ENCODE data around the gene KCNQ5.
A peak's percentile ranks its signal among the peaks of the same experiment; 100 is the strongest.

Gene KCNQ5

GRCh38 chr6:73054958-73055357, 433.1 kb downstream of the KCNQ5 start:
- no peaks in the 10 kb centered on the region for H3K4me1 Mint-ChIP-seq (ENCODE audit: low read depth)
- no peaks in the 10 kb centered on the region for H3K9me3 Mint-ChIP-seq
- H3K27ac Mint-ChIP-seq = no peak overlapping the region
- H3K36me3 Mint-ChIP-seq (ENCODE audit: low read depth) = no peaks in the 10 kb centered on the region
- no peak overlapping the region for H3K4me3 Mint-ChIP-seq
- H3K27me3 Mint-ChIP-seq = no peaks in the 10 kb centered on the region

DNA sequence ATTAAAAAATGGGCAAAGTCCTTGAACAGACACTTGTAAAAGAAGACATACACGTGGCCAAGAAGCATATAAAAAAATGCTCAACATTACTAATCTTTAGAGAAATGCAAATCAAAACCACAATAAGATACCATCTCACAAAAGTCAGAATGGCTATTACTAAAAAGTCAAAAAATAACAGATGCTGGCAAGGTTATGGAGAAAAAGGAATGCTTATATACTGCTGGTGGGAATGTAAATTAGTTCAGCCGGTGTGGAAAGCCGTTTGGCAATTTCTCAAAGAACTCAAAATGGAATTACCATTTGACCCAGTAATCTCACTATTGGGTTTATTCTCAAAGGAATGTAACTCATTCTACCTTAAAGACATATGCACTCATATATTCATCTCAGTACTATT, 436.9 kb downstream of the KCNQ5 start:
- Mint-ChIP-seq H3K27me3 (no peaks in the 10 kb centered on the region), H3K4me3 (no peak overlapping the region), H3K4me1 (ENCODE audit: low read depth) (no peaks in the 10 kb centered on the region), H3K27ac (no peak overlapping the region), H3K36me3 (ENCODE audit: low read depth) (no peaks in the 10 kb centered on the region), H3K9me3 (no peaks in the 10 kb centered on the region)

GRCh38 chr6:73062130-73062529, 440.3 kb downstream of the KCNQ5 start:
- Mint-ChIP-seq H3K9me3 (no peaks in the 10 kb centered on the region), H3K4me1 (ENCODE audit: low read depth) (no peaks in the 10 kb centered on the region), H3K36me3 (ENCODE audit: low read depth) (peaks cover 4% of the 10 kb centered on the region)

DNA sequence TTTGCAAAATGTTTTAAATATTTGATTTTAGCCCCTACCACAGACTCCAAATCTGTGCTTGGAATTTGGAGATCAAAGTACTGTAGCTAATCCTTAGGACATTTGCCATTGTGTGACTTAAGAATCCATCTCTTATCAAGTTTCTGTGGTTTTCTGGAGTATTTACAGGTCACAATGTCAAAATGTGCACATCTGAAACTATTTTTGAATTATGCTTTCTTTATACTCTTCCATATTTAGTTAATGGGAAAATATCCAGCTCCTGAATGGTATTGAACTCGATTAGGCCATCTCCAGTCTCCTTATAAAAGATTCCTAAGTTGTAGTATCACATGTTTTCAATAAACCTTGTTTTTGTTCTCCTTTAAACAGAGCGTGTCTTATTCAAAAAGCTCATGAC, 441.0 kb downstream of the KCNQ5 start:
- Mint-ChIP-seq H3K27me3 (no peaks in the 10 kb centered on the region), H3K4me1 (ENCODE audit: low read depth) (no peaks in the 10 kb centered on the region), H3K4me3 (no peak overlapping the region), H3K36me3 (ENCODE audit: low read depth) (peaks cover 4% of the 10 kb centered on the region), H3K9me3 (no peaks in the 10 kb centered on the region), H3K27ac (no peak overlapping the region)

More at GRCh38 chr6:73062130-73062529, 440.3 kb downstream of the KCNQ5 start:
- Mint-ChIP-seq H3K27ac (no peak overlapping the region), H3K27me3 (no peaks in the 10 kb centered on the region), H3K4me3 (no peak overlapping the region)

- Mint-ChIP-seq H3K36me3 (ENCODE audit: low read depth) (peaks cover 4% of the 10 kb centered on the region), H3K4me1 (ENCODE audit: low read depth) (no peaks in the 10 kb centered on the region), H3K27ac (no peak overlapping the region), H3K9me3 (no peaks in the 10 kb centered on the region), H3K27me3 (no peaks in the 10 kb centered on the region), H3K4me3 (no peak overlapping the region)
These were observed 442.4 kb downstream of the KCNQ5 start for GRCh38 chr6:73064266-73064665.

DNA sequence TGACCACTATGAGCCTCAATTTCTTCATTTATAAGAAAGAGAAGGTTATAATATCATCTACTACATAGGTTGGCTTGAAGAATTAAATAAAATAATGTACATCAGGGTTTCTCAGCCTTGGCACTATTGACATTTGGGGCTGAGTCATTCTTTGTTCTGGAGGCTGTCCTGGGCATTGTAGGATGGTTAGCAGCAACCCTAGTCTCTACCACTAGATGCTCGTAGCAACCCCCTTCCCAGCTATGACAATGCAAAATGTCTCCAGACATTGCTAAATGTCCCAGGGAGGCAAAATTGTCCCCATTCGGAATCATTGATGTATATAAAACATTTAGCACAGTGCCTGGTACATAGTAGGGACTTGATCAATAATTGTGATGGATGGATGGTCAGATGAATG, 451.4 kb downstream of the KCNQ5 start:
- H3K4me3 Mint-ChIP-seq = no peak overlapping the region
- no peaks in the 10 kb centered on the region for H3K36me3 Mint-ChIP-seq (ENCODE audit: low read depth)
- H3K27ac Mint-ChIP-seq = no peak overlapping the region
- no peaks in the 10 kb centered on the region for H3K4me1 Mint-ChIP-seq (ENCODE audit: low read depth)
- no peaks in the 10 kb centered on the region for H3K9me3 Mint-ChIP-seq
- H3K27me3 Mint-ChIP-seq = no peaks in the 10 kb centered on the region

- no peak overlapping the region for H3K4me3 Mint-ChIP-seq
- H3K27me3 Mint-ChIP-seq = no peaks in the 10 kb centered on the region
- H3K27ac Mint-ChIP-seq = no peak overlapping the region
- peaks cover 1% of the 10 kb centered on the region for H3K4me1 Mint-ChIP-seq (ENCODE audit: low read depth)
- no peaks in the 10 kb centered on the region for H3K36me3 Mint-ChIP-seq (ENCODE audit: low read depth)
- H3K9me3 Mint-ChIP-seq = no peaks in the 10 kb centered on the region
These were observed 452.3 kb downstream of the KCNQ5 start for GRCh38 chr6:73074175-73074574.

DNA sequence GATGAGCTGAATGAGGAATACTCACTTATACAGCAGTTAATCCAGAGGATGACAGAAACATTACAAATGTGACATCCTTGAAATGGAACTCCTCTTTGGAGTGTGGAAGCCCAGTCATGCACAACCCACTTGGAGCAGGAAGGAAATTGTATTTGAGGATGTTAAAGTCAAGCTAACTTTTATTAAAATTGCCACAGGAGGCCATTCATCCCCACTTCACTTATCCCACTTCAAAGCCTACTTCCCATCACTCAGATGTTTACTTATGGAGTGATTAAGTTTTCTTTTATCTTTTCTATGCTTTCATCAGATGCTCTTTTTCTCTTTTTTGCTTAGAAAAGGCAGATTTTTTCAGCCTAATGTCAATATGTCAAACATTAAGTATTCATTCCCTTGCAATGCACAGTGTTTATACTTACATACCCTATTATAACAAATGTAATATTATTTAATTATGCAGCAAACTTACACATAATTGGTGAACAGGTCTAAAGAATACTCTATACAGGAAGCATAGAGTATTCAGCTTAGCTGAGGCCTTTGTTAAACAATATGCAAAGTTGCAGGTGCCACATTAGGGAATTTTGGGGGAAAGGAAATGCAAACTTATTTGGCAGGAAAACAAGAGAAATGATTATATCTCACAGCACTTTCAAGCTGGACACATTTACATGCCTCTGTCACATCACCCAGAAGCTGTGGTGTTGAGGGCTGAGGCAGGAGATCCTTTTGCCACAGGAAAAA, 454.5 kb downstream of the KCNQ5 start:
- Mint-ChIP-seq H3K27me3 (no peaks in the 10 kb centered on the region), H3K4me1 (ENCODE audit: low read depth) (peaks cover 12% of the 10 kb centered on the region), H3K9me3 (no peaks in the 10 kb centered on the region), H3K36me3 (ENCODE audit: low read depth) (no peaks in the 10 kb centered on the region), H3K4me3 (no peak overlapping the region), H3K27ac (no peak overlapping the region)

DNA sequence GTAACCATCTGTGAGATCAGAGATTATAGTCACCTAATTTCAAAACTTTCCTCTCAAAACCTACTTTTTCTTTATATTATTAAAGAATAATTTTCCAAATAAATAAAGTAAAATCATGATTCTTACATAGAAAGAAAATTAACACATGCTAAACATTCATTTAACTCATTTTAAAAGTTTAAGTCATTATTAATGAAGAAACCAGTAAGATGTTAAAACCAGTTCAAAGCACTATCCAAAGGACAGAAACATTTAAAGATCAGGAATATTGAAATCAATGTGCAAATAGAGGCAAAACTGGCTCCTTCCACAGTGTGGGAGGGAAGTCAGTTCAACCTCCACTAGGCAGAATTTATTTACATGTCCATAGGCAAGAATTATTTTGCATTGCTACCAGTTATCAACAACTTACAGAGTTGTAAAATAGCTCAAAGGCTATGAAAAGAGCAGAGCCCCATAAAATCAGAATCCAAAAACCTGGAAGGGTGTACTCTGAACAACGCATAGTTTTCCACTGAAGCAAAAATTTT, 456.5 kb downstream of the KCNQ5 start:
- H3K4me3 Mint-ChIP-seq = no peak overlapping the region
- H3K9me3 Mint-ChIP-seq = no peaks in the 10 kb centered on the region
- peaks cover 12% of the 10 kb centered on the region for H3K4me1 Mint-ChIP-seq (ENCODE audit: low read depth)
- no peak overlapping the region for H3K27ac Mint-ChIP-seq
- no peaks in the 10 kb centered on the region for H3K27me3 Mint-ChIP-seq
- H3K36me3 Mint-ChIP-seq (ENCODE audit: low read depth) = no peaks in the 10 kb centered on the region

DNA sequence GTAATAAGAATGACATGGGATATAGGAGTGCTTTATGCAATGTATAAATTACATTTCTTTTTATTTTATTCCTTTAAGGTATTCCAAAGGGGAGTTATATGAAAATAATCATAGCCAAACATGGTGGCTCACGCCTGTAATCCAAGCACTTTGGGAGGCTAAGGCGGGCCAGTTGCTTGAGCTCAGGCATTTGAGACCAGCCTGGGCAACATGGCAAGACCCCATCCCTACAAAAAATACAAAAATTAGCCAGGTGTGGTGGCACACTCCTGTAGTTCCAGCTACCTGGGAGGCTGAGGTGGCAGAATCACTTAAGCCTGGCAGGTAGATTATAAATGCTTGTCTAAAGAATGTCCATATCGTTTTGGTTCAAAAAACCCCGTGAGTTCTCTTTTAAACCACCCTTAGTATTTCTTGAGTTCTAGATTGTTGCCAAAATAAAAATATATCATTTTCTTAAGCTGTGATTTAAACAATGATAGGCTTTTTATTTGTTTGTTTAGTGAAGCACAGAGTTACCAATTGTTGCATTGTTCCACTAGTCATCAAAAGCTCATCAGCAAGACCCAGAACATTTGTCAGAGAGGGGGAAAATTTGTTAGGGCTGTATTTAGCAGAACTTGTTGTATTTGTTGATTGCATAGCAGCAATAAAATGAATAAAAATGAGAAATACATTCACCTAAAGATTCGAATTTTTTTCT, 457.2 kb downstream of the KCNQ5 start:
- Mint-ChIP-seq H3K27ac (no peak overlapping the region), H3K9me3 (no peaks in the 10 kb centered on the region), H3K4me1 (ENCODE audit: low read depth) (peaks cover 12% of the 10 kb centered on the region), H3K27me3 (no peaks in the 10 kb centered on the region), H3K4me3 (no peak overlapping the region), H3K36me3 (ENCODE audit: low read depth) (no peaks in the 10 kb centered on the region)

DNA sequence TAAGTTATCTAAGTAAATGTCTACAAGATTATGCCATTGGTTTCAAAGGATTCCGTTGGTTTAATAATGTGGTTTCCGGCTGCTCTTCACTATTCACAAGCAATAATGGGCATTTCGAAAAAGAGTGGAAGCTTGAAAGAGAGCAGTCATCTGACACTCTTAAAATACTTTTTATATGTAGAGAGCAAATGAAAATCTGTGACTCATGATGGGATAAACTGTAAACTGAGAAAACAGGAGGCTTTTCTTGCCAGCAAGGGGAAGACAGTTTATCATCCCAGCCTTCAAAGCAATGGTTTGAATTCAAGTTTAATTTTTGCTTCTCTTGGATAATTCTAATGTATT, 457.7 kb downstream of the KCNQ5 start:
- Mint-ChIP-seq H3K4me3 (no peak overlapping the region), H3K36me3 (ENCODE audit: low read depth) (no peaks in the 10 kb centered on the region), H3K27me3 (no peaks in the 10 kb centered on the region), H3K9me3 (no peaks in the 10 kb centered on the region), H3K4me1 (ENCODE audit: low read depth) (peaks cover 12% of the 10 kb centered on the region), H3K27ac (peak overlapping the region; percentile 1)

GRCh38 chr6:73079978-73080377, 458.1 kb downstream of the KCNQ5 start:
- no peaks in the 10 kb centered on the region for H3K9me3 Mint-ChIP-seq
- H3K4me1 Mint-ChIP-seq (ENCODE audit: low read depth) = peaks cover 12% of the 10 kb centered on the region
- H3K36me3 Mint-ChIP-seq (ENCODE audit: low read depth) = no peaks in the 10 kb centered on the region
- no peak overlapping the region for H3K4me3 Mint-ChIP-seq
- peak overlapping the region; percentile 1 for H3K27ac Mint-ChIP-seq
- H3K27me3 Mint-ChIP-seq = no peaks in the 10 kb centered on the region

DNA sequence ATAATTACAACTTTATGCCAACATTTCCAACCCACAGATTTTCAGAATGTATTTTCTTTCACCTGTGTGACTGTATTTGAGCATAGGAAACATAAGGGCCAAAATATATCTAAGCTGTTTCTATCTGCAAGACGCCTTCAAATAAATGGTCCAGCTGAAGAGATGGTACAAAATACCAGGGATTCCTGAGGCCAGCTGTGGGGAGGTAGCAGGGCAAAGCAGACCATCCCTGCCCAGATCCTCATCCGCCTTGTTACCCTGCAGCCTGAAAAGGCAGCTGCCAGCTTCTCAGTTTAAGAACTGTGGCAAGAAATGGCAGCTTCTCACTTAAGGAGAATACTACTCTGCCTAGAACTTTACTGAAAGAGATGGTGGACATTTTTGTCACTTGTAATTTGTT, 460.1 kb downstream of the KCNQ5 start:
- Mint-ChIP-seq H3K4me1 (ENCODE audit: low read depth) (peaks cover 12% of the 10 kb centered on the region), H3K27me3 (no peaks in the 10 kb centered on the region), H3K27ac (no peak overlapping the region), H3K4me3 (no peak overlapping the region), H3K36me3 (ENCODE audit: low read depth) (no peaks in the 10 kb centered on the region), H3K9me3 (no peaks in the 10 kb centered on the region)

GRCh38 chr6:73083886-73084285, 462.0 kb downstream of the KCNQ5 start:
- Mint-ChIP-seq H3K9me3 (no peaks in the 10 kb centered on the region), H3K4me1 (ENCODE audit: low read depth) (peaks cover 18% of the 10 kb centered on the region), H3K27me3 (no peaks in the 10 kb centered on the region), H3K4me3 (no peak overlapping the region), H3K27ac (no peak overlapping the region), H3K36me3 (ENCODE audit: low read depth) (peaks cover 7% of the 10 kb centered on the region)

DNA sequence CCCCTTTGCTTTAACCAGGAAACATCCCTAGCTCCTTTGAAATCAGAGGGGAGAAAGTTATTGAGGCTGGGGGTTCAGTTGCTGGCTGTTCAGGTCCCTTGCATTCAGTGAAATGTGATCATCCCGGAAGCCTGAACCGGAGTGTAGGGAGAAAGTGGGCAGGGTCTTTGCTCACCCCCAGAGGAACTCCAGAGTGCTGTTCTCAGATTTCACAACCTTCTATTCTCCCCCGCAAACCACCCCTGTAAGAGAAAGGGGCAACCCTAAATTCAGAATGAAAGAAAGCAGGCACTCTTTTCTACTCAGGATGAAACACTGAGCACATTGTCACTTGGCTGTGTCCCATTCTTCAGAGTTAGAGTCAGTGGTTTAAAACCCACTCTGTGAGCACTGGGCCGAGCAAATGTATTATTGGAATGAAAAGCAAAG, 463.6 kb downstream of the KCNQ5 start:
- Mint-ChIP-seq H3K27ac (no peak overlapping the region), H3K36me3 (ENCODE audit: low read depth) (peaks cover 14% of the 10 kb centered on the region), H3K4me3 (no peak overlapping the region), H3K4me1 (ENCODE audit: low read depth) (peaks cover 6% of the 10 kb centered on the region), H3K27me3 (no peaks in the 10 kb centered on the region), H3K9me3 (no peaks in the 10 kb centered on the region)
